Endothelial cell of umbilical vein (primary cell): ENCODE results near the gene RNFT2.

Experiments
- CTCF ChIP-seq, 2 donors: IDR thresholded peaks; 1 replicate in 1 of 2; 2 replicates in 1 of 2; pipeline ENCODE4 v1.5.1; 2011; ENCODE audit warnings: low read length in 2 of 2, mild to moderate bottlenecking in 2 of 2, moderate library complexity in 2 of 2, control low read depth in 1 of 2, inconsistent platforms in 1 of 2, low read depth in 1 of 2; ENCODE audit not compliant: insufficient read depth in 1 of 2; ENCODE audit errors: extremely low read depth in 1 of 2
- EZH2 ChIP-seq: IDR thresholded peaks from 2 replicates; pipeline ENCODE4 v1.6.1; 2012; ENCODE audit warnings: borderline replicate concordance, low read depth, mild to moderate bottlenecking, moderate library complexity, low read length, inconsistent platforms; ENCODE audit not compliant: severe bottlenecking
- FOS ChIP-seq: IDR thresholded peaks from 2 replicates; pipeline ENCODE4 v1.6.1; 2011; ENCODE audit warnings: mild to moderate bottlenecking, low read length, moderate library complexity, borderline replicate concordance; ENCODE audit not compliant: insufficient read depth
- MAX ChIP-seq: IDR thresholded peaks from 2 replicates; pipeline ENCODE4 v1.6.1; 2011; ENCODE audit not compliant: insufficient read depth, insufficient read length
- POLR2A ChIP-seq: IDR thresholded peaks from 2 replicates; pipeline ENCODE4 v1.6.1; 2012; ENCODE audit warnings: low read depth, mild to moderate bottlenecking, control low read depth, low read length
- POLR2AphosphoS5 ChIP-seq: IDR thresholded peaks from 2 replicates; pipeline ENCODE4 v1.6.1; 2012; ENCODE audit warnings: low read depth, mild to moderate bottlenecking, control low read depth, low read length, moderate library complexity; ENCODE audit not compliant: insufficient read depth

- TF ChIP-seq CTCF (IDR thresholded peaks at IDR 0.05; ENCODE audit: extremely low read depth in 1 of 2, insufficient read depth in 1 of 2, low read depth in 1 of 2, low read length in 2 of 2) (no peak), POLR2AphosphoS5 (no peak), POLR2A (no peak), FOS (no peak), EZH2 (no peak), MAX (no peak)
Measured at GRCh38 chr12:116832353-116832752, 94.2 kb downstream of the RNFT2 start.
